GM12892 (cell line): ENCODE data around the gene SDK2.

ENCODE experiments used
- DNase-seq: peaks from one replicate; pipeline ENCODE4 v3.0.0; 2011; ENCODE audit not compliant: insufficient read length
- FAIRE-seq: peaks from 2 replicates; lab custom pipeline; 2011; peaks lifted over from hg19 to GRCh38; lab: Jason Lieb, UNC
- POLR2A ChIP-seq: IDR thresholded peaks from 2 replicates; pipeline ENCODE4 v1.6.1; 2011; ENCODE audit warnings: low read depth, low read length, control low read depth
- POLR2AphosphoS5 ChIP-seq: IDR thresholded peaks from 2 replicates; pipeline ENCODE4 v1.6.1; 2011; ENCODE audit warnings: low read depth, low read length, control low read depth
- TAF1 ChIP-seq: IDR thresholded peaks from 2 replicates; pipeline ENCODE4 v1.6.1; 2011; ENCODE audit warnings: low read depth, mild to moderate bottlenecking, control low read depth, low read length, borderline replicate concordance

SDK2 gene

DNA sequence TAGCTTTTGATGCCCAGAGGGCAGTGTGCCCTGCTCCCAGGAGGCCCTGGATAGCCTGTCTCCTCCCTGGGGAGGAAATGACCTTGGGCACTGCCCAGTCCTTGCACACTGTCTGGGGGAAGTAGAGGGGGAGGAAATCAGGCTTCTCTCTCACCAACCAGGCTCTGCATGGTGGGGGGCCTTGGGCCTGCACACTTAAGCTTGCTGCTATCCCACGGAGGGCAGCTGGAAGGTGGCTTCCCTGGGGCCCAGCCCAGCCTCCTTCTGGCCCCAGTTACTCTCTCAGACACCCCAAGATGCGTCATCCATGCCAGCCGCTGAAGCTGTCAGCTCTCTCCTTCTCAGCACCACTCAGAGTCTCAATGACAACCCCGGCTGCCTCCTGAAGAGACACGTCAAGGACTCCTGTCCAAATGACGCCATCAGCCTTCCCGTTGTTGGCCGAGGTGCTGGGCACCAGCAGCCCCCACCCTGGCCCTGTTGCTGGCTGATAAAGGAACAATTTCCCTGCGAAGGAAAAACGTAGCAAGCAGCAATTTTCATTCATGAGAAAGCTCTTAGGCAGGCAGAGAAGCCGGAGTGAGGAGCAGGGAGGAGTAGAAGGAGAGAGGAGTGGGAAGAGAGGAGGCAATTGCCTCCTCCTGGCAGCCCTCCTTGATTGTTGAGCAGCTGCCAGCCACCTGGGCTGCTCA, 95.5 kb downstream of the SDK2 start:
- DNase-seq (no peak), FAIRE-seq (no peak)
- TF ChIP-seq POLR2AphosphoS5 (no peak), TAF1 (no peak), POLR2A (no peak)

DNA sequence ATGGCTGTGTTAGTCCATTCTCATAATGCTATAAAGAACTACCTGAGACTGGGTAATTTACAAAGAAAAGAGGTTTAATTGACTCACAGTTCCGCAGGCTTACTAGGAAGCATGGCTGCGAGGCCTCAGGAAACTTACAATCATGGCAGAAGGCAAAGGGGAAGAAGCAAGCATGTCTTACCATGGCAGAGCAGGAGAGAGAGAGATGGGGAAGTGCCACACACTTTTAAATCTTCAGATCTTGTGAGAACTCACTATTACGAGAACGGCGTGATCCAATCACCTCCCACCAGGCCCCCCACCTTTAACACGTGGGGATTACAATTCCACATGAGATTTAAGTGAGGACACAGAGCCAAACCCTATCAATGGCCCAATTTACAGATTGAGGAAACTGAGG, 96.5 kb downstream of the SDK2 start:
- DNase-seq (no peak), FAIRE-seq (no peak)
- no peak for TF ChIP-seq POLR2A
- TF ChIP-seq POLR2AphosphoS5: no peak
- TF ChIP-seq TAF1: no peak

DNA sequence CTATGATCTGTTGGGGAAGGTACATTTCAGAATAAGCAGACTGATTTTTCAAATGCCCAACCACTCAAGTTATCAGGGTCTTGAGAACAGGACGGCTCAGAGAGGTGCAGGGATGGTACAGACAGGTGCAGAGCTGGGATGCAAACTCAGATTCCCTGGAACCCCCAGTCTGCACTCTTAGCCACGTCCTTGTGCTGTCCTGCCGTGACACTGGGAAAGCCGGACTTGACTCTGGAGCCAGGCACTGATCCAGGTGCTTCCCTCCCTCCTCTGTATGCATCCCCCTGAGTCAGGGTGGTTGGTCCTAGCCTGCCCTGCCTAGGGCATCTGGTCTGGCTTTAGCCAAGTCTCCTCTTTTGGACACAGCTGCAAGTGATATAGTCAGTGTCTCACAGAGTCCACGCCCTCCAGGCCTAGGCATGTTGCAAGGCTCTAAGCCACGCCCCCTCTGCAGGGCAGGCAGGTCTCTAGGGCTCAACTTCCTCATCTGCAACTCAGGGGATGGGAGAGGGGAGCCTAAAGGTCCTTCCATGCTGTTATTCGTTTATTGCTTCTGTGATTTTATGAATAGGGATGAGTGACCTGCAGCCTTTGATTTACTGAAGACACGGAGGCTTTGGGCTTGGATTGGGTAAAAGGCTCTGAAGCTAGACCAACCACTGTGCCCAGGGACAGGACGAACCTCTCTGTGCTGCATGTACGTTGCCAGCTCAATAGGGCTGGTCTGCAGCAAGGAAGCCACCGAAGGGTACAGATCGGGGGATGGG, 97.3 kb downstream of the SDK2 start:
- no peak for TF ChIP-seq POLR2A
- no peak for TF ChIP-seq TAF1
- no peak for TF ChIP-seq POLR2AphosphoS5
- FAIRE-seq (no peak), DNase-seq (peak; percentile 49)

- DNase-seq: no peak
- FAIRE-seq: no peak
- TF ChIP-seq TAF1: no peak
- TF ChIP-seq POLR2A: no peak
- no peak for TF ChIP-seq POLR2AphosphoS5
Measured at GRCh38 chr17:73546114-73546513, 98.1 kb downstream of the SDK2 start.

GRCh38 chr17:73545109-73546032, 98.9 kb downstream of the SDK2 start:
- DNase-seq (no peak), FAIRE-seq (no peak)
- TF ChIP-seq TAF1 (no peak), POLR2A (no peak), POLR2AphosphoS5 (no peak)

DNA sequence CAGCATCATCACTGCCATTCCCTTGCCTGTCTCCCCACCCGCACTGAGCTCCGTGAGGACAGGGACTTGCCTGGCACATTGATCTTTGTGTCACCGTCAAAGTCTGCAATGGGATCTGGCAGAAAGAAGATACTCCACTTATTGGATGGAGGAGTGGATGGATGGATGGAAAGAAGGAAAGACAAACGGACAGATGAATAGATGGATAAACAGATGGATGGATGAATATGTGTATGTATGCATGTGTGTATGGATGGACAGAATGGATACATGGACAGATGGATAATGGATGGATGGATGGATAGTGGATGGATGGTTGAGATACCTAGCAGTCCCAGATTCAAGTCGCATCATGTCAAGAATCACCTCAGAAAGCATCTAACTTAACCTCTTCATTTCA, 99.9 kb downstream of the SDK2 start:
- no peak for FAIRE-seq
- TF ChIP-seq TAF1: no peak
- DNase-seq: no peak

DNA sequence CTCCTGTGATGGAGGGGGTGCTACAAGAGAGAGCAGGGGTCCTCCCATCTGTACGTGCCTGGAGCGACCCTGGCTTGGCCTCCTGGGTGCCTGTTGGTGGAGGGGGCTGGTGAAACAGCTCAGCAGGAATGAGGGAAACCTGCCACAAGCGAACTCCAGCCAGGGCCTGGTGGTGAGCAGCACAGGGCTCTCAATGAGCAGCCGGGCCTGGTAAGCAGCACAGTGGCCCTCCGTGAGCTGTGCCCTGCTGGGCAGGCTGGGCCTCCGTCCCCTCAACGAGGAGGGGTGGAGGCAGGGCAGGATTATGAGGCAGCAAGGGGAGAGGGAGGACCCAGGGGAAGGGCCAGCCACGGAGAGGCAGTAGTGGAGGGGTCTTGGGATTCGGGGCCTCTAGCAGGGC, 101.9 kb downstream of the SDK2 start:
- FAIRE-seq: no peak
- TF ChIP-seq POLR2AphosphoS5 (no peak), TAF1 (no peak), POLR2A (no peak)
- DNase-seq: no peak

- FAIRE-seq (no peak), DNase-seq (no peak)
- TF ChIP-seq TAF1: no peak
- no peak for TF ChIP-seq POLR2AphosphoS5
- TF ChIP-seq POLR2A: no peak
Measured at GRCh38 chr17:73541561-73541981, 102.7 kb downstream of the SDK2 start.

DNA sequence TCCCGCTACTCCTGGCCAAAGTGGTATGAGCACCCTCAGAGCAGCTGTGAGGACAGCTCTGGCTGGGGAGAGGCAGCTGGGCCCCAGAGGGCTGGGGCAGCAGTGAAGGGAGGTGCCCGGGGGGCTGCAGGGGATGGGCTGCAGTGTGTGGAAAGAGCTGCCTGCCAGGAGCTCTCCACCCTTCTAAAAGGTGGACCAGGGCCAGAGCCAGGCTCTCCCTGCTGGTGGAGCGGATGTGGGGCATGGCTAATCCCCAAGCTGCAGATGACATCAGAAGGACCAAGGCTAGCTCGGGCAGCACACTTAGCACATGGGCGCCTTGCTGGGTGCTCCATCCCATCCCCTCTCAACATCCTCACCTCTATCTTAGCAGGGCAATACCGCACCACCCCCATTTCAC, 103.1 kb downstream of the SDK2 start:
- no peak for TF ChIP-seq TAF1
- TF ChIP-seq POLR2AphosphoS5: no peak
- no peak for TF ChIP-seq POLR2A
- FAIRE-seq: no peak
- DNase-seq: no peak

DNA sequence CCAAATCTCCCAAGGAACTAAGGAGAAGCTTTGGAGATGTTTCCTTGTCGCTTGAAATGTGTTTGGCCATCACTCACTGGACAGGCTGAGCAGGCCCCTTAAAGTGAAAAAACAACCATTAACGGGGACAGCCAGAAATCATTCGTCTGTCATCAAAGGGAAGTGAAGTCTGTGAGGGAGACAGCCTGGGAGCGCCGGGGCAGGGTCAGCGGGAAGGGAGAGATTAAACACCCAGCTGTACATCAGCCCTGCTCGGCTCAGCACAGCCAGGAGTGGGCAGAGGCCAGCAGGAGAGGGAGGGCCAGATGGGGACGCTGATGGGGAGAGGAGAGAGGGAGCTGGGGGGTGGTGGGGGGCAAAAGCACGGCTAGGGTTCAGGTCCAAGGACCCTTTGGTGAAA, 105.1 kb downstream of the SDK2 start:
- TF ChIP-seq POLR2A (no peak), POLR2AphosphoS5 (no peak), TAF1 (no peak)
- no peak for FAIRE-seq
- DNase-seq: no peak

DNA sequence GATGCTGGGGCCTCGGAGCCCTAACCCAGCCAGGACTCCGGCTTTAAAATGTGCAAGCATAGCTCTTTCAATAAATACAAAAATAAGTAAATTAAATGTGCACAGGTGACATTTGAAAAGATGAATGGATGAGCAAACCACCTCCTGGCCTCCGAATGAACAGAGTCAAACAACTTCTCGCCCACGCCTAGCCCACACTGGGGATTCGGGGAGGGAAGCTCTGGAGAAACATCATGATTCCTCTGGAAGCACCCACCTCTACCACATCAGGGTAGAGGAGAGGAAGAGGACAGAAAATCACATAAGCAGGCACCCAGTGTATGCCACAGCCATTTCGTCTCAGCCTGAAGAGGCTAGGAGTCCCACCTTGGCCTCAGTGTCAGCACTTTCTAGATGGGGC, 105.8 kb downstream of the SDK2 start:
- DNase-seq (no peak), FAIRE-seq (no peak)
- TF ChIP-seq POLR2A (no peak), TAF1 (no peak), POLR2AphosphoS5 (no peak)
